ENCODE measurements around the gene SDK1.
"Not testable (repeated sequence)": the region's sequence is repeated elsewhere in the genome, so short reads cannot be mapped to it uniquely, and the experiment has no call there.

The SDK1 gene

GRCh38 chr7:4249241-4249640, 948.2 kb downstream of the SDK1 start:
- TF ChIP-seq CTCF (IDR thresholded peaks at IDR 0.05; ENCODE audit: control insufficient read depth, extremely low read depth, insufficient read depth): no peak
- no peak for DNase-seq (ENCODE audit: low read depth)
- H3K4me3 ChIP-seq (ENCODE audit: low read depth, low read length): no peak overlapping the region

GRCh38 chr7:4255336-4255735, 954.3 kb downstream of the SDK1 start:
- no peak overlapping the region for H3K4me3 ChIP-seq (ENCODE audit: low read depth, low read length)
- no peak for DNase-seq (ENCODE audit: low read depth)
- no peak for TF ChIP-seq CTCF (IDR thresholded peaks at IDR 0.05; ENCODE audit: control insufficient read depth, extremely low read depth, insufficient read depth)

GRCh38 chr7:4256286-4256685, 955.2 kb downstream of the SDK1 start:
- TF ChIP-seq CTCF (IDR thresholded peaks at IDR 0.05; ENCODE audit: control insufficient read depth, extremely low read depth, insufficient read depth): no peak
- DNase-seq (ENCODE audit: low read depth): no peak
- H3K4me3 ChIP-seq (ENCODE audit: low read depth, low read length): no peak overlapping the region

- no peak overlapping the region for H3K4me3 ChIP-seq (ENCODE audit: low read depth, low read length)
- TF ChIP-seq CTCF (IDR thresholded peaks at IDR 0.05; ENCODE audit: control insufficient read depth, extremely low read depth, insufficient read depth): no peak
- no peak for DNase-seq (ENCODE audit: low read depth)
These were observed 956.4 kb downstream of the SDK1 start for GRCh38 chr7:4257146-4258111.

GRCh38 chr7:4260116-4260515, 959.1 kb downstream of the SDK1 start:
- DNase-seq (ENCODE audit: low read depth); H3K4me3 ChIP-seq (ENCODE audit: low read depth, low read length): not testable (repeated sequence)

GRCh38 chr7:4260867-4261600, 960.0 kb downstream of the SDK1 start:
- DNase-seq (ENCODE audit: low read depth): no peak
- no peak for TF ChIP-seq CTCF (IDR thresholded peaks at IDR 0.05; ENCODE audit: control insufficient read depth, extremely low read depth, insufficient read depth)
- H3K4me3 ChIP-seq (ENCODE audit: low read depth, low read length): no peak overlapping the region

- no peak for DNase-seq (ENCODE audit: low read depth)
- TF ChIP-seq CTCF (IDR thresholded peaks at IDR 0.05; ENCODE audit: control insufficient read depth, extremely low read depth, insufficient read depth): no peak
- no peak overlapping the region for H3K4me3 ChIP-seq (ENCODE audit: low read depth, low read length)
These were observed 960.5 kb downstream of the SDK1 start for GRCh38 chr7:4261601-4261960.

- H3K4me3 ChIP-seq (ENCODE audit: low read depth, low read length); DNase-seq (ENCODE audit: low read depth): not testable (repeated sequence)
These were observed 963.2 kb downstream of the SDK1 start for GRCh38 chr7:4264206-4264605.
